Measurements from ENCODE around the gene U2AF1L4.
A peak's percentile ranks its signal among the peaks of the same experiment; 100 is the strongest.
"Not testable (repeated sequence)": the region's sequence is repeated elsewhere in the genome, so short reads cannot be mapped to it uniquely, and the experiment has no call there.

The U2AF1L4 gene

DNA sequence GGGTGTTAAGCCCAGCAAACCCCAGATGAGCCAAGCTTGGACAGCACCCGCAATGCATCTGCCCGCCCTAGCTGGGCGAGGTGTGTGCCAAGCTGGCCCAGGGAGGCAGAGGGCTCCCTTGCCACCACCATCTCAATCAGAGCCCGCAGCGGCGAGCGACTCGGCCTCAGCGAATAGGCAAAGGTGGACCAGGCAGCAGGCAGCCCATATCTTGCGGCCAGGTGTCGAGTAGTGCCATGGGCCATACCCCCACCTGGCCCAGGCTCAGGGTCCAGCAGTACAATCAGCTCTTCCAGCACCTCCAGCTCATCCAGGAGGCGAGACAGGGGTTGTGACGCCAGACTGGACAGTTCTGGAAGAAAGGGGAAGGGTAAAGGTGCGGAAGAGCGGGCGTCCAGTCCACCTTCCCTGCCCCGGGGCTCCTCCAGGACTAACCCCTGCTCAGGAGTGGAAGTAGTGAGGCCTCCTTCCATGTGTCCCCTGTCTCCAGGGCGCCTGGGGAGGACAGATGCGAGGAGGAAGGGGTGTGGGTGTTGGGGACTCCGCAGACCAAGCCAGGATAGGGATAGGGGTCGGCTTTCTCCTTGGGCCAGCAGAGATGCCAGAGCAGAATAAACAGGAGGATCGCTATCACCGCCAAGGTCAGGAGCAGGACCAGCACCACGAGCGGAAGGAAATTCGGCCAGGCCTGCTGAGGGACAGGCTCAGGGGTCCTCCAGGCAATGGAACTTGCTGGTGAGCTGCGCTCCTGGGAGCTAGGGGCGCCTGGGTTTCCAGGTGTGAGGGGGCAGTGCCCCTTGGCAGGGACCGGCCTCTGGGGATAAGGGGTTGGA, 5.7 kb downstream of the U2AF1L4 start:
- no peak for DNase-seq

GRCh38 chr19:35738887-35739229, 6.4 kb downstream of the U2AF1L4 start:
- DNase-seq: no peak

DNA sequence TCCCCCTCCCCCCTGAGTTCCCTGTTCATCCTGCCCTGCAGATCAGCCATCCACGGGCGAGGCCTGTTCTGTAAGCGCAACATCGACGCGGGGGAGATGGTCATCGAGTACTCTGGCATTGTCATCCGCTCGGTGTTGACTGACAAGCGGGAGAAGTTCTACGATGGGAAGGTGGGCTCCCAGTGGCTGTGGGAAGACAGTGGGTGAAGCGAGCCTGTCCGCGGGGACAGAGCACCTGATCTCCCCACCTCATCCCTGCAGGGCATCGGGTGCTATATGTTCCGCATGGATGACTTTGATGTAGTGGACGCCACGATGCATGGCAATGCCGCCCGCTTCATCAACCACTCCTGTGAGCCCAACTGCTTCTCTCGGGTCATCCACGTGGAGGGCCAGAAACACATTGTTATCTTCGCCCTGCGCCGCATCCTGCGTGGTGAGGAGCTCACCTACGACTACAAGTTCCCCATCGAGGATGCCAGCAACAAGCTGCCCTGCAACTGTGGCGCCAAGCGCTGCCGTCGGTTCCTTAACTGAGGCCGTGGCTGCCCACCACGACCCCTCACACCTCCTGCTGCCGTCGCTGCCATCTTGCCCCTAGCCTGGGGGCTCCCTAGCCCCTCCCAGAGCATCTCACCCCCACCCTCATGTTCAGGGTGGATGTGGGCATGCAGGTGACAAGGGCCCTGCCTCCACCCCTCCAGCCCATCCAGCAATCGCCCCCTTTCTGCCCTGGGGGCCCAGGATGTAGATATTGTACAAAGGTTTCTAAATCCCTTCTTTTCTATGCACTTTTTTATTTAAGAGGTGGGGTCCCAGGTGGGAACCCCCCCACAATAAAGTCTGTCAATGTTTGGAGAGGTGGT, 7.0 kb downstream of the U2AF1L4 start:
- no peak for DNase-seq

DNA sequence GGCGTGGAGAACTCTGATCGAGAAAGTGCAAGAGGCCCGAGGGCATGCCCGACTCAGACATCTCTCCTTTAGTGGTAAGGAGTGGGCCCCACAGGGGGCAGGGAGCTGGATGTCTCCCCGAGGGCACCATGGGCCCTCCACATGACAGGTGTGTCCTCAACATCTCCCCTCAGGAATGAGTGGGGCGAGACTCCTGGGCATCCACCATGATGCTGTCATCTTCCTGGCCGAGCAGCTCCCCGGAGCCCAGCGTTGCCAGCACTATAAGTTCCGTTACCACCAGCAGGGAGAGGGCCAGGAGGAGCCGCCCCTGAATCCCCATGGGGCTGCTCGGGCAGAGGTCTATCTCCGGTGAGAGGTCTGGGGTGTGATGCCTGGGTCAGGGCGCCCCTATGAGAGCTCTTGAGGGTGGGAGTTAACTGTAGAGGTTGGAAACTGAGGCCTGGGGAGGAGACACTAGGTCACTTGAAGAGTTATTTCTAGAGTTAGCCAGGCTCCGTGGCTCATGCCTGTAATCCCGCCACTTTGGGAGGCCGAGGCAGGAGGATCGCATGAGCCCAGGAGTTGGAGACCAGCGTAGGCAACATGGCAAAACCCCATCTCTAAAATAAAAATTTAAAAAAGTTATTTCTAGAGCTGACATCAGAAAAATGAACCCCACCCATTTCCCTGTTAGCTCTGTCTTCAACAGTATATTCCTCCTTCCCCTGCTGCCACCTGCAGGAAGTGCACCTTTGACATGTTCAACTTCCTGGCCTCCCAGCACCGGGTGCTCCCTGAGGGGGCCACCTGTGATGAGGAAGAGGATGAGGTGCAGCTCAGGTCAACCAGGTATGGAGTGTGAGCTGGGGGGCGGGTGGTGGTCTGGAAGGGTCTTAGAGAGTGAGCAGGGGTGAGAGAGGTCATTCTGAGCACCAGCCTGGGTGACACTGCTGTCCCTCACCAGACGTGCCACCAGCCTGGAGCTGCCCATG, 8.0 kb downstream of the U2AF1L4 start:
- peak; percentile 28 for DNase-seq

DNA sequence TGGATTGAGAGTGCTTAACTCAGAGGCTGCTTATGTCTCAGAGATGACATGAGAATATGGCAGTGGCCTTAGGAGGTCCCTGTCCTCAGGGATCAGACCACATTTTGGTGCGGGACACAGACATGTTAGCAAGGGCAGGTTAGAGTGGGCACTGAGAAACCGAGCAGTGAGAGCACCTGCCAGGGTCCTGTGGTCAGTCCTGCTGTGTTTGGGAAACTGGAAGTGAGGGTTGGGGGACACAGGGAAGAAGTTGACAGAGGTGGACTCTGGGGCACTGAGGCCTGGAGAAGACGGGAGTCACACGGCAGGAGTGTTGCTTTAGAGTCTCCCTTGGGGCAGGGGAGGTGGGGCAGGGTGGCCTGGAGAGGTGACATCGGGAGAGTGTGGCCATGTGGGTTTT, 10.3 kb downstream of the U2AF1L4 start:
- no peak for DNase-seq

DNA sequence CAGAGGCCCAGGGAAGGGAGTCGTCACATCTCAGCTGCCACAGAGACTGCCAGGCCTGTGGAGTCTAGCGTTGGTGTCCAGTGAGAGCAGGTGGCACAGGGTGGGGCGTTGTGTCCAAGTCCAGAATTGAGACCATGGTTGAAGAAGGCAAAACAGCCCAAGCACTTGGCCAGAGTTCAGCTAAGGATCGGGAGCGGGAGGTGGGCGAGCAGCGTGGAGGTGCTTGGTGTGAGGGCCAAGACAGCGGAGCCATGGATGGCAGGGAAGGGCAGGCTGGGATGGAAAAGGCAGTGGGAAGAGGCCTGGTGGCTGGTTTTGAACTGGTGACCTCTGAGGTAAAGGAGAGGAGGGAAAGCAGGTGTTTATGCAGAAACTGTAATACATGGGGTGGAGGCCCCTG, 10.9 kb downstream of the U2AF1L4 start:
- DNase-seq: no peak

DNA sequence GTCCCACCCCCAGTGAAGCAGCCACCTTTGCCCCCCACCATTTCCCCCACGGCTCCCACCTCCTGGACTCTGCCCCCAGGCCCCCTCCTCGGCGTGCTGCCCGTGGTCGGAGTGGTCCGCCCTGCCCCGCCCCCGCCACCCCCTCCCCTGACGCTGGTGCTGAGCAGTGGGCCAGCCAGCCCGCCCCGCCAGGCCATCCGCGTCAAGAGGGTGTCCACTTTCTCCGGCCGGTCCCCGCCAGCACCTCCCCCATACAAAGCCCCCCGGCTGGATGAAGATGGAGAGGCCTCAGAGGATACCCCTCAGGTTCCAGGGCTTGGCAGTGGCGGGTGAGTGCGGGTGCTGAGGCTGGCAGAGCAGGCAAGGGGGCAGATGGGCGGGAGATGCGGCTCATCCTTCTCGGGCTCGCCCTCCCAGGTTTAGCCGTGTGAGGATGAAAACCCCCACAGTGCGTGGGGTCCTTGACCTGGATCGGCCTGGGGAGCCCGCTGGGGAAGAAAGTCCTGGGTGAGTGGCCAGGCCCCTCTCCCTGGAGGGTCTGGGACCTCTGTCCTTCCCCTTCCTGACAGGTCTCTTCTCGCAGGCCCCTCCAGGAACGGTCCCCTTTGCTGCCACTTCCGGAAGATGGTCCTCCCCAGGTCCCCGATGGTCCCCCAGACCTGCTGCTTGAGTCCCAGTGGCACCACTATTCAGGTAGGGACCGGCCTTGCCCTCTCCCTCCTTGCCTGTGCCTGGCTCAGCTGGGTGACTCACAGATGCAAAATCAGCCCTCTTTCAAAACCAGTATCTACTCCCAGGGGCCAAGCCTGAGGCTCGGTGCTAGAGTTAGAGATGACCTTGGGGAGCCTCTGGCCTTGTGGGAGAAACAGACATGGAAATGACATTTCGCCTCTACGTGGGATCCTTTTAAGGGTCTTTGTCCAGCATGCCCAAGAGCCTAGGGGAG, 11.8 kb downstream of the U2AF1L4 start:
- no peak for DNase-seq

- DNase-seq: no peak
Observed at GRCh38 chr19:35732540-35733179, 12.6 kb downstream of the U2AF1L4 start.

- DNase-seq: no peak
Observed at GRCh38 chr19:35731779-35732405, 13.3 kb downstream of the U2AF1L4 start.

DNA sequence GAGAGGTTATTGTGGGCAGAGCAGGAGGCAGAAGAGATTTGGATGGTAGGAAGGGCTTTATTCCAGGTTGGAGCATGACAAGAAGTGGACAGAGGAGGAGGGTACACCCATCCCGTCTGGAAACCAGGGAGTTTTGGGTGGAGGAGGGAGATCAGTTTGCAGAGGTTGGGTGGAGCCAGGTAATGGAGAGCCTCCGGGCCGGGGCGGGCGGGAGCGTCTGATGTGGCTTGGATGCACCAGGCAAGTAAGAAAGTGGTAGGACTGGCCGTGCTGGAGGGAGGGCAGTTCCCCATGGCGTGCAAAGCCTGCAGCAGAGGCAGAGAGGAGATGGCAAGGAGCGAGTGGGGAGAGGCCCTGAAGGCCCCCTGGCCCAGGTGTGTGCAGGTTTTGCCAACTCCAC, 13.9 kb downstream of the U2AF1L4 start:
- DNase-seq: no peak

GRCh38 chr19:35730326-35730725, 14.9 kb downstream of the U2AF1L4 start:
- no peak for DNase-seq

- no peak for DNase-seq
Observed at GRCh38 chr19:35729763-35730162, 15.5 kb downstream of the U2AF1L4 start.

- DNase-seq: no peak
Observed at GRCh38 chr19:35729021-35729420, 16.2 kb downstream of the U2AF1L4 start.

DNA sequence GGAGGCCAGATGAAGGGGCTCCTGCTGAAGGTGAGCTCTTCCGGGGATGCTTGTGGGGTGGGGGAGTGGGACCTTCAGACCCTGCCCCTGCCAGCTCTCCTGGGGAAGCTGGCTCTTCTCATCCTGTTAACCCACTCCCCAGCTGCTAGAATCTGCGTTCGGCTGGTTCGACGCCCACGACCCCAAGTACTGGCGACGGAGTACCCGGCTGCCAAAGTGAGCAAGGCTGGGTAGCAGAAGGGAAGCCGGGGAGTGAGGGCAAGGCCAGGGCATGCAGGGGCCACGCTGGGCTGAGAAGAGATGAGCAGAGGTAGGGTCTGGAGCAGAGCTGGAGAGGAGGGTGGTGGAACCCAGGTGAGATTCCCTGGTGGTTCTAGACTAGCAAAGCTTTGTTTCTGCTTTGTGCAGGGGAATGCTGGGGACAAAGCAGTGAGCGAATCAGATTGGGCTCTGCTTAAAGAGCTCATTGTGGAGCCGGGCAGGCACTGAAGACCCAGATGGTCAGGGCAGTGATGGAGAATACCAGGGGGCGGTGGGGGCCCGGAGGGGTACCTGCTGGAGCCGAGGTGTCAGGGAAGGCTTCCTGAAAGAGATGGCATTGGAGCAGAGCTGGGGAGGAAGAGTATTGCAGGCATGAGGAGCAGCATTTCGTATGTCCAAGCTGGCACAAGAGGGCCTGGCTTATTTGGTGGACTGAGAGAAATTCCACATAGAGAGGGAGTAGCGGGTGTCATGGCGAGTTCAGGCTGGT, 17.1 kb downstream of the U2AF1L4 start:
- no peak for DNase-seq

- DNase-seq: no peak
Observed at GRCh38 chr19:35727053-35727955, 17.9 kb downstream of the U2AF1L4 start.

DNA sequence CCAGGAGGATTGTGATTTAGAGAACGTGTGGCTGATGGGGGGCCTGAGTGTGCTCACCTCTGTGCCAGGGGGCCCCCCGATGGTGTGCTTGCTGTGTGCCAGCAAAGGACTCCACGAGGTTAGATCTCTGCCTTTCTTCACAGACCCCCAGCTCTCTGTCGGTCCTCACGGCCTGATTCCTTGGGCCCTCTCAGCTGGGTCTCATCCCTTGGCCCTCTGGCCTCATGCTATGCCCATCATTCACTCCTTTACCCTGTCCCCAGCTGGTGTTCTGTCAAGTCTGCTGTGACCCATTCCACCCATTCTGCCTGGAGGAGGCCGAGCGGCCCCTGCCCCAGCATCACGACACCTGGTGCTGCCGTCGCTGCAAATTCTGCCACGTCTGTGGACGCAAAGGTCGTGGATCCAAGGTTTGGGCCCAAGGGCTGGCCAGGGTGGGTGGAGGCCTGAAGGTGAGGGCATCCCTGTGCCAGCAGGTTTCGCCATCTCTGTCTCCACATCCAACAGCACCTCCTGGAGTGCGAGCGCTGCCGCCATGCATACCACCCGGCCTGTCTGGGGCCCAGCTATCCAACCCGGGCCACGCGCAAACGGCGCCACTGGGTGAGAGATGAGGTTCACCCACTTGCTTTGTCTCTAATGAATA, 19.9 kb downstream of the U2AF1L4 start:
- DNase-seq: no peak

DNA sequence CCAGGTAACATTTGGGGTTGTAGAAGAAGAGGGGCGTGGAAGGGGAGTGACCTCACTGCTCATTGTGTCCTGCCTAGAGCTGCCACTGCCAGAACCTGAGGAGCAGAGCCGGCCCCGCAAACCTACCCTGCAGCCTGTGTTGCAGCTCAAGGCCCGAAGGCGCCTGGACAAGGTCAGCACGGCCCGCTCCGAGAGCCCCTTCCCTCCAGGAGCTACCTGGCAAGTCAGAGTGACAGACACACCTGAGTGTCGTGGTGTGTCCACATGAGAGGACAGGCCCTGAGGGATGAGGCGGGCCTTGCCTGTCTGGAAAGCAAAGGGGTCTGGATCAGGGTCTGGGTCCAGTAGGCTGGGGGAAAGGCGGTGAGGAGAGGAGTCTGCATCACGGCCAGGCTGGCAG, 20.7 kb downstream of the U2AF1L4 start:
- no peak for DNase-seq

GRCh38 chr19:35724132-35724531, 21.1 kb downstream of the U2AF1L4 start:
- not testable (repeated sequence) for DNase-seq

Data from hematopoietic multipotent progenitor cell treated with erythropoietin and hydrocortisone succinate and interleukin-3 and kit ligand, for 8 days (in vitro differentiated cells).